HepG2 (cell line): ENCODE results near the gene DOCK10.

Experiments used
- ATF3 ChIP-seq: sonication (generic); formaldehyde crosslinking; IDR thresholded peaks from 2 replicates; pipeline ENCODE4 v1.4.0; 2020; ENCODE audit warnings: missing genetic modification reagents
- HNF4A ChIP-seq: sonication (generic); formaldehyde crosslinking; IDR thresholded peaks from 2 replicates; pipeline ENCODE4 v1.4.0; 2020; ENCODE audit warnings: missing genetic modification reagents
- HOXA9 ChIP-seq: sonication (generic); formaldehyde crosslinking; IDR thresholded peaks from 2 replicates; pipeline ENCODE4 v1.8.1; 2022; ENCODE audit warnings: missing genetic modification reagents, mild to moderate bottlenecking, moderate library complexity, borderline replicate concordance
- KDM1A ChIP-seq: IDR thresholded peaks from 2 replicates; pipeline ENCODE4 v1.6.1; 2016; ENCODE audit warnings: missing compliant biosample characterization
- NFE2L2 ChIP-seq: fragments of 150-350 bp; IDR thresholded peaks from 2 replicates; pipeline ENCODE4 v1.6.1; 2014; ENCODE audit warnings: low read length
- SP1 ChIP-seq, 2 experiments: fragments of 450-650 bp in 1 of 2; sonication (generic) in 1 of 2; formaldehyde crosslinking in 1 of 2; IDR thresholded peaks; 2 replicates each; pipeline versions ENCODE4 v1.4.0 to v1.6.1; 2016 to 2020; ENCODE audit warnings: missing genetic modification reagents in 1 of 2
- ZNF780A ChIP-seq: sonication (generic); formaldehyde crosslinking; IDR thresholded peaks from 2 replicates; pipeline ENCODE4 v1.8.0; 2022; ENCODE audit warnings: mild to moderate bottlenecking, missing genetic modification reagents, moderate library complexity
- TF ChIP-seq, protein P1 (sequence below): sonication (generic); formaldehyde crosslinking; IDR thresholded peaks from 2 replicates; pipeline ENCODE4 v1.5.0; 2020; ENCODE audit warnings: mild to moderate bottlenecking, missing genetic modification reagents, moderate library complexity
- TF ChIP-seq, protein P2 (sequence below): sonication (generic); formaldehyde crosslinking; conservative IDR thresholded peaks from 2 replicates; pipeline ENCODE4 v1.5.0; 2020; ENCODE audit warnings: missing genetic modification reagents

DNA sequence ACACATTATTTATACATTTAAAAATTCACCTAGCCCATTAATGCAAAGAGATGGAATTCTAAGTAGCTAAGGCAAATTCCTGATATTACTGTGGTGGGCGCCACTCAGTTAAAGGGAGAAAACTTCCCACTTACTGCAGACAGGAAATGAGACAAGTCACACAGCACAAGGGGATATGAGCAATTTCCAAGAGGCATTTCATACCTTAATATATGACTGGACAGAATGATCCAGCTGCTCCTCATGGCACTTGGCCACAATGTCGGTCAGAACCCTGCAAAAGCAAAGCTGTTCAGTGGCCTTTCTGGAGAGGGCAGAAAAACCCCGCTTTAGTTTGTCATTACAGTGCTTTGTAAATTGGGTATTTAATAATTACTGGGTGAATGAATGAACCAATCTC is 204.7 kb downstream of the DOCK10 start:
- no peak for TF ChIP-seq ZNF780A (CRISPR knock-in tag)
- TF ChIP-seq NFE2L2: no peak
- TF ChIP-seq SP1 (IDR thresholded peaks at IDR 0.05): no peak
- no peak for TF ChIP-seq SP1 (CRISPR knock-in tag; IDR thresholded peaks at IDR 0.05)
- TF ChIP-seq KDM1A (CRISPR knock-in tag): no peak
- TF ChIP-seq, protein P1, sequence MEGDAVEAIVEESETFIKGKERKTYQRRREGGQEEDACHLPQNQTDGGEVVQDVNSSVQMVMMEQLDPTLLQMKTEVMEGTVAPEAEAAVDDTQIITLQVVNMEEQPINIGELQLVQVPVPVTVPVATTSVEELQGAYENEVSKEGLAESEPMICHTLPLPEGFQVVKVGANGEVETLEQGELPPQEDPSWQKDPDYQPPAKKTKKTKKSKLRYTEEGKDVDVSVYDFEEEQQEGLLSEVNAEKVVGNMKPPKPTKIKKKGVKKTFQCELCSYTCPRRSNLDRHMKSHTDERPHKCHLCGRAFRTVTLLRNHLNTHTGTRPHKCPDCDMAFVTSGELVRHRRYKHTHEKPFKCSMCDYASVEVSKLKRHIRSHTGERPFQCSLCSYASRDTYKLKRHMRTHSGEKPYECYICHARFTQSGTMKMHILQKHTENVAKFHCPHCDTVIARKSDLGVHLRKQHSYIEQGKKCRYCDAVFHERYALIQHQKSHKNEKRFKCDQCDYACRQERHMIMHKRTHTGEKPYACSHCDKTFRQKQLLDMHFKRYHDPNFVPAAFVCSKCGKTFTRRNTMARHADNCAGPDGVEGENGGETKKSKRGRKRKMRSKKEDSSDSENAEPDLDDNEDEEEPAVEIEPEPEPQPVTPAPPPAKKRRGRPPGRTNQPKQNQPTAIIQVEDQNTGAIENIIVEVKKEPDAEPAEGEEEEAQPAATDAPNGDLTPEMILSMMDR (CRISPR knock-in tag): no peak
- TF ChIP-seq, protein P2, sequence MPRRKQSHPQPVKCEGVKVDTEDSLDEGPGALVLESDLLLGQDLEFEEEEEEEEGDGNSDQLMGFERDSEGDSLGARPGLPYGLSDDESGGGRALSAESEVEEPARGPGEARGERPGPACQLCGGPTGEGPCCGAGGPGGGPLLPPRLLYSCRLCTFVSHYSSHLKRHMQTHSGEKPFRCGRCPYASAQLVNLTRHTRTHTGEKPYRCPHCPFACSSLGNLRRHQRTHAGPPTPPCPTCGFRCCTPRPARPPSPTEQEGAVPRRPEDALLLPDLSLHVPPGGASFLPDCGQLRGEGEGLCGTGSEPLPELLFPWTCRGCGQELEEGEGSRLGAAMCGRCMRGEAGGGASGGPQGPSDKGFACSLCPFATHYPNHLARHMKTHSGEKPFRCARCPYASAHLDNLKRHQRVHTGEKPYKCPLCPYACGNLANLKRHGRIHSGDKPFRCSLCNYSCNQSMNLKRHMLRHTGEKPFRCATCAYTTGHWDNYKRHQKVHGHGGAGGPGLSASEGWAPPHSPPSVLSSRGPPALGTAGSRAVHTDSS: no peak
- no peak for TF ChIP-seq HOXA9 (CRISPR knock-in tag)
- no peak for TF ChIP-seq ATF3 (CRISPR knock-in tag)
- no peak for TF ChIP-seq HNF4A (CRISPR knock-in tag)
